Lower leg skin (tissue), 3 donors: Measurements from ENCODE around the gene PTCH2.

Experiments used
- POLR2A ChIP-seq, 2 donors: fragments of 450-650 bp; IDR thresholded peaks; one replicate each; pipeline ENCODE4 v1.6.1; 2016 to 2017; ENCODE audit warnings: antibody characterized with exemption in 2 of 2, mild to moderate bottlenecking in 1 of 2, moderate library complexity in 1 of 2
- TF ChIP-seq, protein P1 (sequence below), 3 donors: fragments of 450-650 bp; IDR thresholded peaks; one replicate each; pipeline ENCODE4 v1.5.1; 2016; ENCODE audit warnings: antibody characterized with exemption in 3 of 3, mild to moderate bottlenecking in 3 of 3, moderate library complexity in 2 of 3

DNA sequence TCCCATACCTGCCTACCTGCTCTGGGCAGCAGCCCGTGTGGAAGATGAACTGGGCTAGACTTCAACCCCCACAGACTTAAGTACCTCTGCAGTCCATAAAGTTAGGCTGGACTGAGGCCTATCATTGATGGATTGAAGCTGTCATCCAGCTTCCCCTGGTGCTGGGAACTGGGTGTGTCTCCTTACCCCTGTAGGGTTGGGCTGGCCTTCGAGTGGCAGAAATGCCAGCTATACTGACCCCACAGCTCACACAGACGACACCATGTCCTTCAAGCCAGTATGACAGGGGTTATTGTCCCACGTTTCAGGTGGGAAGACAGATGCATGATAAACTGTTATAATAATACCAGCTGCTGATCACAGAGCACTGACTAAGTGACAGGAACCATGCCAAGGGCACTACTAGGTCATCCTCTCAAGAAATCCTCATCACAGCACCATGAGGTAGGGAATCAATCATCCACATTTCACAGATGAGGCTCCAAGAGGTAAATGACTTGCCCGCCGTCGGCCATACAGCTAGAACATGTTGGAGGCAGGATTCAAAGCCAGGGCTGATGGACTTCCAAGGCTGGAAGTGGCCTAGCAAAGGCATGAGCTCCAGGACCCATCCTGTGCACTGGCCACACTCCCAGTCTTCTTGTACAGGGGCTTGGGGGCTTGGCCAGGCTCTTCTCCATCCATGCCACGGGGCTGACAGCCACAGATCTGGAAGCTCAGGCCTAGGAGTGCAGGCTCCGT is 54.8 kb downstream of the PTCH2 start, which contains the start of gene BEST4:
- TF ChIP-seq POLR2A (IDR thresholded peaks at IDR 0.05), result no peak
- TF ChIP-seq, protein P1, sequence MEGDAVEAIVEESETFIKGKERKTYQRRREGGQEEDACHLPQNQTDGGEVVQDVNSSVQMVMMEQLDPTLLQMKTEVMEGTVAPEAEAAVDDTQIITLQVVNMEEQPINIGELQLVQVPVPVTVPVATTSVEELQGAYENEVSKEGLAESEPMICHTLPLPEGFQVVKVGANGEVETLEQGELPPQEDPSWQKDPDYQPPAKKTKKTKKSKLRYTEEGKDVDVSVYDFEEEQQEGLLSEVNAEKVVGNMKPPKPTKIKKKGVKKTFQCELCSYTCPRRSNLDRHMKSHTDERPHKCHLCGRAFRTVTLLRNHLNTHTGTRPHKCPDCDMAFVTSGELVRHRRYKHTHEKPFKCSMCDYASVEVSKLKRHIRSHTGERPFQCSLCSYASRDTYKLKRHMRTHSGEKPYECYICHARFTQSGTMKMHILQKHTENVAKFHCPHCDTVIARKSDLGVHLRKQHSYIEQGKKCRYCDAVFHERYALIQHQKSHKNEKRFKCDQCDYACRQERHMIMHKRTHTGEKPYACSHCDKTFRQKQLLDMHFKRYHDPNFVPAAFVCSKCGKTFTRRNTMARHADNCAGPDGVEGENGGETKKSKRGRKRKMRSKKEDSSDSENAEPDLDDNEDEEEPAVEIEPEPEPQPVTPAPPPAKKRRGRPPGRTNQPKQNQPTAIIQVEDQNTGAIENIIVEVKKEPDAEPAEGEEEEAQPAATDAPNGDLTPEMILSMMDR (IDR thresholded peaks at IDR 0.05), result no peak
